Measurements from ENCODE around the gene CDKAL1.
"Not testable (repeated sequence)": the region's sequence is repeated elsewhere in the genome, so short reads cannot be mapped to it uniquely, and the experiment has no call there.

The CDKAL1 gene

DNA sequence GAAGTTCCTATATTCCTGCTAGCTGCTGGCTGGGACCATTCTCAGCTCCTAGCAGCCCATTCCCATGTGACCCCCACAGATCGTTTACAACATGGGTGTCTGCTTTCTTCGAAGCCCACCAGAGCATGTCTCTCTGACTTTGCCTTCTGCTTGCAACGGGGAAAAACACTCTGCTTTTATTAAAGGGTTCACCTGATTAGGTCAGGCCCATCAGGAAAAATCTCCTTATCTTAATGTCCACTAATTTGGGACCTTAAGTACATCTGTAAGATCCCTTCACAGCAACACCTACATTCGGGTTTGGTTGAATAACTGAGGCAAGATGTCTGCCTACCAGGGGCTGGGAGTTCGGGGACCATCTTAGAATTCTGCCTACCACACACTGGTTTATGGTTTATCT lies 496.9 kb downstream of the CDKAL1 start:
- no peak for DNase-seq (ENCODE audit: low spot score)

DNA sequence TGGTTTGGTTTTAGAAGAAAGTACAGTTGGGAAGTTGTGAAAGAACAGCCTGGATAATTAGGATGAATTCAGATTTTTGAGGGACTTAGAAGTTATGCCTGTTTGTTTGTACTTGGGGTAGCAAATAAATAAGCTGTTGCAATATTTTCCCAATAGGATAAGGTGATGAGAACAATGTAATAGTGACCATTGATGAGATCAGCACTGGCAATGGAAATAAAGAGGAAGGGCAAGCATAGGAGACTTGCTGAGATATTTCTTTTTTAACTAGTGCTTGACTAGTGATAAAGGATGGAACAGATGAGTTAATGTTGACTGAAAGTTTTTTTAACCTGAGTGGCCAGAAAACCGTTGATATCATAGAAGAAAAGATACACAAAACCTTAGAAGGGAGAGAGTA lies 498.8 kb downstream of the CDKAL1 start:
- no peak for DNase-seq (ENCODE audit: low spot score)

GRCh38 chr6:21033575-21034026 lies 499.3 kb downstream of the CDKAL1 start:
- DNase-seq (ENCODE audit: low spot score), result no peak

DNA sequence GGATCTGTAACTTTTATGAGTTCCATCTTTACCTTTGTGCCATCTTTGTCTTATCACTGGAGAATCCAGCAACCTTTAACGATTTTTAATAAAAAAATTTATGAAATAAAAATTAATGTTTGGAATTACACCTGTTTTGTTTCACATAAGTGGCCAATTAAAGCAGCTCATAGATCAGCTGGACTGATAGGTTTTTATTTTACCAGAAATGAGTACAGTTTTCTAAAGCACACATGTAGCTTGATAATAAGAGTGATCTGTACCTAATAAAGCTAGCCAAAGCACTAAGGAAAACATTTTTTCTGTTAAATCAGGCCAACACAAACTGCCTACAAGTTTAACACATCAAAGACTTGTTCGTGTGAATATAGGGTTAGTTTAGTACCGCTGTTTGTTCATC lies 500.1 kb downstream of the CDKAL1 start:
- no peak for DNase-seq (ENCODE audit: low spot score)

DNA sequence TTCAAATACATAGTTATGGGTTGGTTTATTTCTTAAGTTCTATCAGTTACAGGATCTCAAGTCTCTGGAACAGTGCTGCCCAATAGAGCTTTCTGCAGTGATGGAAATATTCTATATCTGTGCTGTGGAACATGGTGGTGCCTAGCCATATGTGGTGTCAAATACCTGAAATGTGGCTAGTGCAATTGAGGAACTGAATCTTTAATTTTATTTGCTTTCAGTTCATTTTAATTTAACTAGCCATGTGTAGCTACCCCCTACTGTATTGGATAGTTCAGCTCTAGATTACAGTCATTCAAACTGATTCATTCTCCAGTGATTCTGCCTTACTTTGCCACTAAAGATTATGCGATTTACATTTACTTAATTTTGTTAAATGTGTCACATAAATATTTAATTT lies 503.2 kb downstream of the CDKAL1 start:
- DNase-seq (ENCODE audit: low spot score), result no peak

DNA sequence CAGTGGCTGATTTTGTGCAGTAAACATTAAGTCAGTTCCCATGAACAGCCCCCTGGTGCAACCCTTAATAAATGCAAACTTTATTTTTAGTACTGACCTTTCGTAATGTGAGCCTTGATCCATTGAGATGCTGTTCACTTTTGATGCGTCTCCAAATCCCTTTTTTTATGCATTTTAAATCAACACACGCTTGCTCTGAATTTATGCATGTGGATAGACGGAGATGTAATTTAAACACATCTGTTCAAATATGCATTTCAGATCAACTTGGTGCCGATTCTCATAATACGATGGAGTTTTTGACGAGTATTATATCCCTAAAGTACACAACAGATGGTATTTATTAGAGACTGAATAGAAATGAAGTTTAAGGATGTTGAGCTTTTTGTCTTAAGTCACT lies 505.7 kb downstream of the CDKAL1 start:
- no peak for DNase-seq (ENCODE audit: low spot score)

- no peak for DNase-seq (ENCODE audit: low spot score)
Observed at GRCh38 chr6:21045135-21045700, 511.0 kb downstream of the CDKAL1 start.

DNA sequence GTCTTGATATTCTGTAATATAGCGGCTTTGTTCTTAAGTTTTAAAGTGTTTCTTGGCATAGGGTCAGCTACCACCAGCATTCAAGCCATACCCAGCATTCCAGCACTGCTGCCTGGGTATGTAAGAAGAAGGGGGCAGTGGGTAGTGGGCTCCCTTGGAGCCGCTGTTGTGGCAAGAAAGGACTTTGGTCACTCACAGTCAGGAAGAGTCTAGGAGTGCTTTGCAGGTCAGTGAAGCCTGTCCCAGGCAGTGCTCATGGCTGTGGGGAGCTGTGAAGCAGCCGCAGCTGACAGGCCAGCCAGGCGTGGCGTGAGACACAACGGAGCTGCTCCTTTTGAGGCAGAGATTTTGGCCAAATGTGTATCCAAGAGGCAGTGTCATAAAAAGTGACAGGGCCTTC lies 512.0 kb downstream of the CDKAL1 start:
- DNase-seq (ENCODE audit: low spot score), result no peak

DNA sequence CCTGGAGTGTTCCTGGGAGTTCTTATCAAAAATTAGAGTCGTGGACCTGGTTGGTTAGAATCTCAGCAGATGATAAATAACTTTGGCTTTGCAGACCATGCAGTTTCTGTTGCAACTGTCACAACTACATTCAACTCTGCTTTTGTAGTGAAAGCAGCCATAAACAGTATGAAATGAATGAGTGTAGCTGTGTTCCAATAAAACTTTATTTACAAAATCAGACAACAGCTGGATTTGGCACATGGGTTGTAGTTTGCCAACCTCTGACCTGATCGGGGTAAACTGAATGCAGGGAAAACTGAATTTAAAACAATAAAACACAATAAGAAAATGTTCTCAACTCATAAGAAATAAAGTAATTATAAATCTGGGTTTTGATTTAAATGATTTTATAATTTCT lies 513.8 kb downstream of the CDKAL1 start:
- no peak for DNase-seq (ENCODE audit: low spot score)

DNA sequence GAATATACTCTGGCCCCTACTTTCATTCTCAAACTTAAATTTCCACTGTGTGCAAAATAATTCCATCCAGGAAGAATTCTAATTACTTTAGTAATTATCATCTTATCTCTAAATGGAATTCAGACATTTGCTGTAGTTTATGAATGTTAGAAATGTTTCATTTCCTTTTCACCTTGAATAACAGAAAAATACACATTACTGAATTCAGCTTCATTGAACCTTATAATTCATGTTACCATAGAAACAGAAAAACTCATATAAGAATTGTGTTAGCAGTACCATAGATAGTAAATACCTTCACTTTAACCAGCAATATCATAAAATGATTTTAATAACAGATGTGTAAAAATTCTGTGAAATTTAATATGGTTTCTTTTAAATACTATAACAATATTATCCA lies 514.9 kb downstream of the CDKAL1 start:
- DNase-seq (ENCODE audit: low spot score), result no peak

DNA sequence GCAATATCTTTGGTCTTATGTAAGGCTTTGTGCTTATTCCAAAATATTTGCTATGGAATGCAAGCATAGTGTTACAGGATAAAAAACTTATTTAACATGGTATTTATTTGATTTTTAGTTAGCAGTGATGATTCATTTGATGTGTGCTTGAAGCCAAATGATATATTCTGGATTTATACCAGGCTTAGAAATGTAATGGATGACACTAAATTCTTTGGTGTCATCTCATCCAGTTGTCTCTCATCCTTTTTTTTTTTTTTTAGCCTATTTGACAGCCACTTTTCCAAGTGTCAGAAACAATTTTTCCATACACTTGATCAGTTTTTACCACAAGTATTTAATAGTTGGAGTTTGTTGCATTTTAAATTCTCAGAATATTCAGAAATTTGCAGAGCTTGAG lies 515.3 kb downstream of the CDKAL1 start:
- no peak for DNase-seq (ENCODE audit: low spot score)

- no peak for DNase-seq (ENCODE audit: low spot score)
Observed at GRCh38 chr6:21050935-21051334, 516.7 kb downstream of the CDKAL1 start.

- no peak for DNase-seq (ENCODE audit: low spot score)
Observed at GRCh38 chr6:21051777-21052176, 517.5 kb downstream of the CDKAL1 start.

- DNase-seq (ENCODE audit: low spot score), result no peak
Observed at GRCh38 chr6:21053612-21054011, 519.4 kb downstream of the CDKAL1 start.

DNA sequence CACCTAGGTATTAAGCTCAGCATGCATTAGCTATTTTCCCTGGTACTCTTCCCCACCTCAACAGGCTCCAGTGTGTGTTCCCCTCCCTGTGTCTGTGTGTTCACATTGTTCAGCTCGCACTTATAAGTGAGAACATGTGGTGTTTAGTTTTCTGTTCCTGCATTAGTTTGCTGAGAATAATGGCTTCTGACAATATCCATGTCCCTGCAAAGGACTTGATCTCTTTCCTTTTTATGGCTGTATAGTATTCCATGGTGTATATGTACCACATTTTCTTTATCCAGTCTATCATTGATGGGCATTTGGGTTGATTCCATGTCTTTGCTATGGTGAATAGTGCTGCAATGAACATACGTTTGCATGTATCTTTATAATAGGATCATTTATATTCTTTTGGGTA lies 521.2 kb downstream of the CDKAL1 start:
- DNase-seq (ENCODE audit: low spot score), result not testable (repeated sequence)

GRCh38 chr6:21061892-21062291 lies 527.6 kb downstream of the CDKAL1 start:
- DNase-seq (ENCODE audit: low spot score), result no peak

DNA sequence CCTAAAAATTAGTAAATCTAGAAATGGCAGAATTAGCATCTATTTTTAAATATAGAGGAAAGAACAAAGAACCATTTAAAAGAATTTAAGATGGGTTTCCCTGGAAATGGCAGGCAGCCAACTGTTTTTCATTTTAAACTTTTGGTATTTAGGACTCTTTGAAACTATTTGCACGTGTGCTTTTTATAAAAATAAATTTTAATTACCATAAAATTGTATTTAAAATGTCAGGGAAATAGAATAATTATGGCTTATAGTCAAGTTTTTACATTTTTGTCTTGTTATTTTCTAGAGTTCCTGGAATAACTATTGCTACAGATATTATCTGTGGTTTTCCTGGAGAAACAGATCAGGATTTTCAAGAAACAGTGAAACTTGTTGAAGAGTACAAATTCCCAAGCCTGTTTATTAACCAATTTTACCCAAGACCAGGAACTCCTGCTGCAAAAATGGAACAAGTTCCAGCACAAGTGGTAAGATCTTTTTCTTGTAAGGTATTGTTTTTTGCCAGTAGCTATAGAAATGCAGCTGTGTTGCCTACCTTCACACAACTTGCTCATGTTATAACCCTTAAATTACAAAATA lies 530.6 kb downstream of the CDKAL1 start:
- no peak for DNase-seq (ENCODE audit: low spot score)

GRCh38 chr6:21067521-21067920 lies 533.3 kb downstream of the CDKAL1 start:
- no peak for DNase-seq (ENCODE audit: low spot score)

DNA sequence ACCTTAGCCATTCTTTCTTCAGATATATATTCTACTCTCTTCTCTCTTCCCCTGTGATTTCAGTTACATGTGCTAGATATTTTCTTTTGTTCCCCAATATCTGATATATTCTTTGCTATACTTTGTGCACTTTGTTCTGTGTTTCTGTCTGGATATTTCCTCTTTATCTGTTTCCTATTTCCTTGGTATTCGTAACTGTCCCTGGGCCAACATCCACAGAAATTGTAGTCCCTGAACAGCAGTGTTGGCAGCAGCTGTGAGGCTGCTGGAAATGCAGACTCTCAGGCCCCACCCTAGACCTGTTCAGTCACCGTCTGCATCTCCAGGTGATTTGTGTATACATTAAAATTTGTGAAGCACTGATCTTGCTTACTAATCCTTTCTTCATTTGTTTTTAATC lies 536.4 kb downstream of the CDKAL1 start:
- no peak for DNase-seq (ENCODE audit: low spot score)

GRCh38 chr6:21071780-21072468 lies 537.7 kb downstream of the CDKAL1 start:
- no peak for DNase-seq (ENCODE audit: low spot score)

DNA sequence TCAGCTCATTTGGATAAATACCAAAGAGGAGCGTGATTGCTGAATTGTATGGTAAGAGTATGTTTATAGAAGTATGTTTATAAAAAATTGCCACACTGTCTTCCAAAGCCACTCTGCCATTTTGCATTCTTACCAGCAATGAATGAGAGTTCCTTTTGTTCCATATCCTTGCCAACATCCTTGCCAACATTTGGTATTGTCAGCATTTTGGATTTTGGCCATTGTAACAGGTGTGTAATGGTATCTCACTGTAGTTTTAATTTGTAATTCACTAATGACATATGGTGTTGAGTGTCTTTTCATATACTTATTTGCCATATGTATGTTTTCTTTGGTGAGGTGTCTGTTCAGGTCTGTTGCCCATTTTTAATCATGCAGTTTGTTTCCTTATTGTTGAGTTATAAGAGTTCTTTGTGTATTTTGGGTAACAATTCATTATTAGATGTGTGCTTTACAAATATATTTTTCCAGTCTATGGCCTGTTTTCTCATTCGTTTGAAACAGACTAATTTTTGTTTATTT lies 539.1 kb downstream of the CDKAL1 start:
- DNase-seq (ENCODE audit: low spot score), result no peak

DNA sequence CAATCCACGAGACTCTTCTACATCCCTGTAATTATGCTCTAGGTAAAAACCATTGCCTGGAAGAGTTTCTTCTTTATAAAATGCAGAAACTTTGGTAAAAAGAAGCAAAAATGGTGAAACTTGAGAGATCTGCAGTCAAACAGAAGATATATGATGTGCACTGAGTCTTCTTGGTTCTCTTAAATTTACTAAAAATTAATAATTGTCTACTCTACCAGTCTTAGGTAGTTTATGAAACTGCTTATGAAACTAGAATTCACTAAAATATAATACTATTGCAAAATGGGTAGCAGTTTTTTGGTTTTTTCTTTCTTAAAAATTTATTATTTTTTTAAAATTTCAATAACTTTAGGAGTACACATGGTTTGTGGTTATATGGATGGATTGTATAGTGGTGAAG lies 540.2 kb downstream of the CDKAL1 start:
- no peak for DNase-seq (ENCODE audit: low spot score)

DNA sequence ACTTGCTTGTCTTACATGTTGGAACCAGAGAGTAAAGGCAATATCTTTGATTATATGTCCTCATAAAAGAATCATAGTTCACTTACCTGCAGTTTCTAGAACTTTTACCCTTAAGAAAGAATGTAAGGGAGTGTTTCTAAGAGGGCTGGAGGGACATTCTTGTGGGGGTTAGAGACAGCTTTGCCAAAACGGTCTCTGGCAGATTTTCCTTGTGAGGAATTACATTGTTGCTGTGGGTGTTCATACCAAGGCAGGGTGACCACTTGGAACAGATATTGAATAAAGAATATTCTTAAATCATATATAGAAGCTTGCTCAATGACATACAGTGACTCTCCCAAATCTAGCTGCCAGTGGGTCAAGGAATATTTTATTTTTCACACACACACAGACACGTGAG lies 541.7 kb downstream of the CDKAL1 start:
- no peak for DNase-seq (ENCODE audit: low spot score)

GRCh38 chr6:21078497-21078896 lies 544.2 kb downstream of the CDKAL1 start:
- DNase-seq (ENCODE audit: low spot score), result no peak

All from hematopoietic multipotent progenitor cell treated with erythropoietin and hydrocortisone succinate and interleukin-3 and kit ligand, for 17 days (in vitro differentiated cells).